ENCODE data around the gene ZNF474.

ZNF474 gene

GRCh38 chr5:122118356-122118948, 10.9 kb upstream of the ZNF474 start:
- DNase-seq (ENCODE audit: low spot score): no peak

- DNase-seq (ENCODE audit: low spot score): no peak
Measured at GRCh38 chr5:122119205-122119604, 10.1 kb upstream of the ZNF474 start.

GRCh38 chr5:122120493-122120892, 8.9 kb upstream of the ZNF474 start:
- DNase-seq (ENCODE audit: low spot score): no peak

DNA sequence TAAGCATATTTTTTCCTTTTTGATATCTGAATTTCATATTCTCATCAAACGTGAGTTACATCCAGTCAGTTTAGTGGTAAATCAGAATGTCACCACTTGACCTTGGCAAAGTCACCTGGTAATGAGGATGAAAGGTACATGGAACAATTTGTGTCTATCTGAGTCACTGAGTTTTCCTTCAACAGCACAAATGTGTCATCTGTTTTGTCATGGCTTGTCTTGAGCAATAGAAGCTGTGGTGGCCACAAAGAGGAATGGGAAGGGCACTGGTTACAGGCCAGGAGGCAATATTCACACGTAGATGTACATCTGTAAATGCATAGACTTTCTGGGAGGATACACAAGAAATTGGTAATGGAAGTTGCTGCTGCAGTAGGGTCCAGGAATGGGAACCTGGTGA, 8.4 kb upstream of the ZNF474 start:
- no peak for DNase-seq (ENCODE audit: low spot score)

- DNase-seq (ENCODE audit: low spot score): no peak
Measured at GRCh38 chr5:122121479-122122465, 7.6 kb upstream of the ZNF474 start.

GRCh38 chr5:122124766-122125165, 4.6 kb upstream of the ZNF474 start:
- DNase-seq (ENCODE audit: low spot score): no peak

DNA sequence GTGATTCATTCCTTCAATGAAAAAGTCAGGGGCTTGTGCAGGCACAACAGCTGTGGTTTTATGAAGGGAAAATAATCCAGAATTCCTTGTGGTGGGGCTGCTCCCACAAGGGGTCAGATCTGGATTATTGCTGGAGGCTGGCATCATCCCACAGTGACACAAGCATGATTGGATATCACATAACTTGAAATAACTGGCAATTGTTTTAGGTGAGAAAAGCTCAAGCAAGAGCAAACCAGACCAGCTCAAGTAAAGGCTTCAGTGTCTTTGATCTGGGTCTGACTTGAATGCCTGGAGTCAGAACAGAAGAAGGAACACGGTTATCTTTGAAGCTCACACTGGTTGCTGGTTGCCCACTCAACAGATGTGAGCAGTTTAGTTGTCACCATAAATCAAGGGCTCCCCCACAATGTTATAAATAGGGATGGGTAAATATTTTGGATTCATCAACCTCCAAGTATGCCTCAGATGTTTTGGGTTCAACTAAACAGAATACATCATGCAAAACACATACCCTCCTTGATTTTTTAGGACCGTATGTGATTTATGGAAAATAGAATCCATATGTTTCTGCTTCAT, 3.1 kb upstream of the ZNF474 start:
- no peak for DNase-seq (ENCODE audit: low spot score)

- no peak for DNase-seq (ENCODE audit: low spot score)
Measured at GRCh38 chr5:122126756-122127321, 2.5 kb upstream of the ZNF474 start.

DNA sequence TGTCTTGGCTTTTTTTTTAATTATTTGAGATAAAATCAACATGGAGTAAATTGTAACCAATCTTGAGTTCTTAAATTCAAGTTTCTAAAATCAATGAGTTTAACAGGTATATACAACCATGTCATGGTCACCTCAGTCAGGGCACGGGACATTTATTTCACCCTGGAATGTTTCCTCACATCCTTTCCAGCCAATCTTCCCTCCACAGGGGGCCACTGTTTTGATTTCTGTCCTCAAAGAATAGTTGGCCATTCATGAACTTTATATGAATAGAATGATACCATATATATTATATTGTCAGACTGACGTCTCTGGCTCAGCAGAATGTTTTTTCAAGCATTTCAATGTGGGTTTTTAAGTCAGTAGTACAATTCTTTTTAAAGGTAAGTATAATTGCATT, 806 bp downstream of the ZNF474 start:
- DNase-seq (ENCODE audit: low spot score): no peak

GRCh38 chr5:122137702-122138101, 8.4 kb downstream of the ZNF474 start:
- no peak for DNase-seq (ENCODE audit: low spot score)

GRCh38 chr5:122138356-122138755, 9.0 kb downstream of the ZNF474 start:
- no peak for DNase-seq (ENCODE audit: low spot score)

- DNase-seq (ENCODE audit: low spot score): no peak
Measured at GRCh38 chr5:122140900-122141299, 11.6 kb downstream of the ZNF474 start.

DNA sequence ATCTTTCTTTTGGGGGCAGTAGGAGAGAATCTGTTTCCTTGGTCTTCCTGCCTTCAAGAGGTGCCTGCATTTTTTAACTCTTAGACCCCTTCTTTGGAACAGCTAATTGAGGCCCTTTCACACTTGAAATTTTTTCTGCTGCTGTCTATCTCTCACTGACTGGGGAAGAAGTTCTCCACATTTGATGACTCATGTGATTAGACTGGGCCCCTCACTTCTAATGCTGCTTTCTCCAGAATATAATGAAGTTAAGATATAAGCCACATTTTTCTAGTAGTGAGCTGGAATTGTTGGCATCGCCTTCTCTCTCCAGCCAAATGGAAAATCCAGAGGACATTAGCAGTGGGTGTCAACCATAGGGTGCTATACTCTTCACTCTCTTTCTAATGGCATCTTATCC, 12.4 kb downstream of the ZNF474 start:
- DNase-seq (ENCODE audit: low spot score): no peak

DNA sequence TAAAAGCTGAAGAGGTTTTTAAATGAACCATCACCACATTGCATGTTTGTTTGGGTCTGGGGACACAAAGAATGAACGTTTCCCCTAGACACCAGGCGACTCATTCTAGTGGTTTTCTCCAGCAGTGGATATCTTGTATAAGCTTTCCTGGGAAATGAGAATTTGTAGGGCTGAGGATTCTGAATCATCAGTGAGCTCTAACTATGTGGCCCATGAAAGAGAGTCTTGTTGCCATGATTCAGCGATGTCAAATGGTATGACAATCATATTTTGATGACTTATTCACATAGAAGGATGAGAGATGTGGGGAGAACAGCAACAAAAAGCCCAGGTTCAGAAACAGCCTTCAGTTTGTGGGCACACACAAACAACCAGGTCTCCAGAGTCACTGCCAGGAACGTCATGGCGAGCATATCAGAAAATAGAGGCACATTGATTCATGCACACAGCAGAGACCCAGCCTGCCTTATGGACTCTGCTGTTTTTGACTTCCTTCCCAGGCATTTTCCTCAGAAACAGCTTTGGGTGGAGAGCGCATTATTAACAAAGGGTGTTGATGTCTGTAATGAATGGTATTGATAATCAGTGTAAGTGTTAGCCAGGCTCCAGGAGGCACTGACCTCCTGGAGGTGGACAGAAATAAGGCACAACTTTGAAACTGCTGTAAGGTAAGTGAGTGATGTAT, 13.3 kb downstream of the ZNF474 start:
- no peak for DNase-seq (ENCODE audit: low spot score)

DNA sequence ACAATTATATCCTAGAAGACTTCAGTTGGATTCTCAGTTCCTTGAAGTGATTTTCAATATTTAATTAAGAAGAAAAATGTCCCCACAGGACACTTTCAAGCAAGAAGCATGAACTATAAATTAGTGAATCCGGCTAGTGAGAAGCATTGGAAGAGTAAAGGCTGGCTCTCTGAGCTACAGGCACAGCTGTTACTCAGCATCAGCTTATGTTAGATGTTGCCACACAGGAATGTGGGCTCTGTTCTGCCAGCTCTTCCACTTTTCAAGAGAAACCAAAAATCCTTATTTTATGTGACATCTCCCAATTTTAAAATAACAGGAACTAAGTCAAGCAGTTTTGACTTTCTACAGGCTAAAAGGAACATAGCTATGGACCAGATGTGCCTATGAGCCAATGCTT, 14.9 kb downstream of the ZNF474 start:
- no peak for DNase-seq (ENCODE audit: low spot score)

DNA sequence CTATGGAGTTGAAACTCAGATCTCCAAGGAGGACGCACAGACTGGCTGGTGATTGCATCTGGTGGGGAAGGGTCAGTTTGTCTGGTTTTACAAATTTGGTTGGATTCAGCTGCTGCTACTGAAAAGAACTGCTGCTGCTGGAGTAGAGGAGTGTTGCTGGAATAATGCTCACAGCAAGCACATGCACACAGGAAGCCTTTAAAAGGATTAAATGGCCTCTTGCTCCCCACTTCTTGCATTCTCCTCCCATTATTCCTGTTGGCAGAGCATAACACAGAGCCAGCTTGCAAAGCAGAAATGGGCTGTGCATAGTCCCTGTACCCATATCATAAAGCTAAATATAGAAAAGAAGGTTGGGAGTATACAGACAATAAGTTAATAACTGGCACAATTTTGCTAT, 16.6 kb downstream of the ZNF474 start:
- DNase-seq (ENCODE audit: low spot score): no peak

DNA sequence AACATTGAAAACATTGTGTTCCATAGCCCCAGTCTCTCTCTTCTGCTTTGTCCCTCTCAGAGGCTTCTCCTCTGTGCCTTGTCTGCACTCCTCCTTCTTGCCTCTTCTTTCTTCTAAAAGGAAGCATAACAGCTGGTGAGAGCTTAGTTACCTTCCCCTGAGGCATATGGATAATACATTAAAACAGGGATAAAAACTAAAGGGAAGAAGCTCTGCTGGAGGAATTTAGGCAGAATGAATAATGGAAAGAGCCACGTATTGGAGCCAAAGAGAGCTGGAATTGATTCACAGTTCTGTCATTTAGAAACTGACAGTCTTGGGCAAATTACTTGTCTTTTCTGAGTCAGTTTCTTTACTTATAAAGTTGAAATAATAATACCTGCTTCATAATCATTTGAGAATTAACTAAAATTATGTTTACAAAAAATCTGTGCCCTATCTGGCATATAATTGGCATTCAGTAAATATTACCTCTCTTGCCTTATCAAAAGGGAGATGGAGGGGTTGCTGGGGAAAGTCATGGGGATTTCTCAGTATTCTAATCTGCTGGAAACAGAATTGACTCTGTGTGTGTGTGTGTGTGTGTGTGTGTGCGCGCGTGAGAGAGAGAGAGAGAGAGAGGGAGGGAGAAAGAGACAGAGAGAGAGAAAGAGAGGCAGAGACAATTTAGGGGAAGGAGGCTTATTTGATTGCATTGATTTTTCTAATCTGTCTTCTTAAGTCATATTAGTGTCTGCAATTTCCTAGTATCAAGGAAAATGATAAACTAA, 20.2 kb downstream of the ZNF474 start:
- no peak for DNase-seq (ENCODE audit: low spot score)

DNA sequence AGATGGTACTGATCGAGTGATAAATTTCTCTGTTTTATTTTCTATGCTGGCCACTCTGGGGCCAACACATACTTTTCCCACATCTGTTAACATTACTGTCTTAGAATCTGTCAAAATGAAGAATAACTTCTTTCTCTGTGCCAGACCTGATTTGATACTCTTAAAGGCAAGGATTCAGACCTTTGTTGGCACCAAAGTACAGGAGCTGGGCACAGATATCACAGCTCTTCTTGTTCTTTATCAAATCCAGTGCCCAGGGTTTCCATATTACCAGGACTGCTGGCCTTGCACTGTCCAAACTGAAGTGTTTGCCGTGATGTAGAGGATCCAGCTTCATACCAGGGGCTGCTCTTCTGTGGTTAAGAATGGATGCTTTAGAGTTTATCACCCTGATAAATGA, 20.9 kb downstream of the ZNF474 start:
- no peak for DNase-seq (ENCODE audit: low spot score)

DNA sequence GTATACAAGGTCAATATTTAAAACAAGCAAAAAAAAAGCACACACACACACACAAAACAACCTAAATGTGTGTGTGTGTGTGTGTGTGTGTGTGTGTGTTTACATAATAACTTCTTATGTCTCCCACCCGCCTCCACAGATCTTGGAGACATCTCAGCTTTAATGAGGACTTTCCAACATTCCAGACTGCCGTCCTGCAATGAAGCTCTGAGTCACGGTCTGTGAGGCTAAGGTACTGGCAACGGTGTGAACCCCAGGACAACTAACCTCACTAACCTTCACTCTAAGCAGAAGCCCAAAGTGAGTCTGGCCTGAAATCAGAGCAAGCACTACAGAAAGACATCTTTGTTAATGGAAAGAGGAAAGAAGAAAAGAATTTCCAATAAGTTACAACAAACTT, 22.3 kb downstream of the ZNF474 start:
- no peak for DNase-seq (ENCODE audit: low spot score)

- no peak for DNase-seq (ENCODE audit: low spot score)
Measured at GRCh38 chr5:122152266-122152900, 23.0 kb downstream of the ZNF474 start.

DNA sequence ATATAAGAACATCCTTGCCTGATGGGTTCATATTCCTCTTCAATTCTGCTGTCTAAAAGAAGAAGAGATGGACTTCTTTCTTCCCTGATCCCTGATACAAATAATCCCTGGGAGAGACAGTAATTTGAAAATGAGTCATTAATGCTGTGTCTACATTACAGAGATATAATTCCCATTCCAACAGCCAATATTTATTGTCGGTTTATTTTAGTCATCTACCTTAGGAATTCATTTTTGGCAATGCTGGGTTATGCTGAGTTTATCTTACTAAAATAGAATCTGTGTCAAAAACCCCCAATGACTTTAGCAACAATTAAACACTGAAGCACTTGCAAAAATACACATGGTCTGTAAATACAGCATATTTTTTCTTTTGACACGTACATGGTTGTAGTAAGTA, 23.9 kb downstream of the ZNF474 start:
- DNase-seq (ENCODE audit: low spot score): no peak

All from left forelimb (tissue), 1 donor.